Measurements from ENCODE around the gene VAMP8. TPM values are rescaled to one million over a fixed set of nuclear protein-coding genes. Genes with fewer than 3 reads are reported as not detected.
"Not testable (repeated sequence)": the region's sequence is repeated elsewhere in the genome, so short reads cannot be mapped to it uniquely, and the experiment has no call there.

Gene VAMP8
- total RNA-seq, 1 donor from 2014 or later = 51.0 TPM

- TF ChIP-seq, protein P1, sequence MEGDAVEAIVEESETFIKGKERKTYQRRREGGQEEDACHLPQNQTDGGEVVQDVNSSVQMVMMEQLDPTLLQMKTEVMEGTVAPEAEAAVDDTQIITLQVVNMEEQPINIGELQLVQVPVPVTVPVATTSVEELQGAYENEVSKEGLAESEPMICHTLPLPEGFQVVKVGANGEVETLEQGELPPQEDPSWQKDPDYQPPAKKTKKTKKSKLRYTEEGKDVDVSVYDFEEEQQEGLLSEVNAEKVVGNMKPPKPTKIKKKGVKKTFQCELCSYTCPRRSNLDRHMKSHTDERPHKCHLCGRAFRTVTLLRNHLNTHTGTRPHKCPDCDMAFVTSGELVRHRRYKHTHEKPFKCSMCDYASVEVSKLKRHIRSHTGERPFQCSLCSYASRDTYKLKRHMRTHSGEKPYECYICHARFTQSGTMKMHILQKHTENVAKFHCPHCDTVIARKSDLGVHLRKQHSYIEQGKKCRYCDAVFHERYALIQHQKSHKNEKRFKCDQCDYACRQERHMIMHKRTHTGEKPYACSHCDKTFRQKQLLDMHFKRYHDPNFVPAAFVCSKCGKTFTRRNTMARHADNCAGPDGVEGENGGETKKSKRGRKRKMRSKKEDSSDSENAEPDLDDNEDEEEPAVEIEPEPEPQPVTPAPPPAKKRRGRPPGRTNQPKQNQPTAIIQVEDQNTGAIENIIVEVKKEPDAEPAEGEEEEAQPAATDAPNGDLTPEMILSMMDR (IDR thresholded peaks at IDR 0.05; ENCODE audit: unreplicated experiment) = no peak
- no peak overlapping the region for H3K27ac Mint-ChIP-seq
- H3K9me3 Mint-ChIP-seq = no peaks in the 10 kb centered on the region
- H3K36me3 Mint-ChIP-seq = no peaks in the 10 kb centered on the region
- no peak for DNase-seq (ENCODE audit: low spot score in 2 of 2, unreplicated experiment in 2 of 2)
- H3K27me3 Mint-ChIP-seq (ENCODE audit: low read depth) = no peaks in the 10 kb centered on the region
- no peak overlapping the region for H3K4me3 Mint-ChIP-seq
- H3K4me1 Mint-ChIP-seq = peaks cover 11% of the 10 kb centered on the region
Measured at GRCh38 chr2:85590950-85591349, 13.6 kb downstream of the VAMP8 start.

DNA sequence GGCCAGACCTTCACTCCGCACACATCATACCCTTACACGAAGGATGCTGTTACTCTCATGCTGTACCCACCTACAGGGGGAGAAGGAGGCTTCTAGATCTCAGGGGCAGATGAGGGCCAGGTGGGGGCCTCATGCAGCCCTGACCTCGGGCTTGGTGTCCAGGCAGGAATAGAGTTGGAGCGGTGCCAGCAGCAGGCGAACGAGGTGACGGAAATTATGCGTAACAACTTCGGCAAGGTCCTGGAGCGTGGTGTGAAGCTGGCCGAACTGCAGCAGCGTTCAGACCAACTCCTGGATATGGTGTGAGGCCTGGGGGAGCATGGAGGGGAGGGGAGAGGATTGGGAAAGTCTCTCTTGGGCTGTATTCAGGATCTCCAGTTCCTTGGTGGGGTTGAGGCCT is 14.2 kb downstream of the VAMP8 start:
- TF ChIP-seq, protein P1 (IDR thresholded peaks at IDR 0.05; ENCODE audit: unreplicated experiment) = no peak
- Mint-ChIP-seq H3K27me3 (ENCODE audit: low read depth) (no peaks in the 10 kb centered on the region), H3K4me1 (peaks cover 17% of the 10 kb centered on the region), H3K36me3 (no peaks in the 10 kb centered on the region), H3K9me3 (no peaks in the 10 kb centered on the region), H3K4me3 (no peak overlapping the region), H3K27ac (no peak overlapping the region)
- DNase-seq (ENCODE audit: low spot score in 2 of 2, unreplicated experiment in 2 of 2) = no peak

DNA sequence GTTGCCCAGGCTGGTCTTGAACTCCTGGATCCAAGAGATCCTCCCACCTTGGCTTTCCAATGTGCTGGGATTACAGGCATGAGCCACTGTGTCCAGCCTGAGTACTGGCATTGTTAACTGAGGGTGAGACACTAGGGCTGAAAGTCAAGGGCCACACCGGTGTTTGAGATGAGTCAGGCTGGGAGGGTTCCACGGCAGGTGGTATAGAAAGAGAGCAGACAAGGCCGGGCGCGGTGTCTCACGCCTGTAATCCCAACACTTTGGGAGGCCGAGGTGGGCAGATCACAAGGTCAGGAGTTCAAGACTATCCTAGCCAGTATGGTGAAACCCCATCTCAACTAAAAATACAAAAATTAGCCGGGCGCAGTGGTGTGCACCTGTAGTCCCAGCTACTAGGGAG is 14.9 kb downstream of the VAMP8 start:
- H3K36me3 Mint-ChIP-seq; H3K4me3 Mint-ChIP-seq; H3K27me3 Mint-ChIP-seq (ENCODE audit: low read depth); DNase-seq (ENCODE audit: low spot score in 2 of 2, unreplicated experiment in 2 of 2); H3K9me3 Mint-ChIP-seq; H3K27ac Mint-ChIP-seq: not testable (repeated sequence)
- H3K4me1 Mint-ChIP-seq = peaks cover 20% of the 10 kb centered on the region

DNA sequence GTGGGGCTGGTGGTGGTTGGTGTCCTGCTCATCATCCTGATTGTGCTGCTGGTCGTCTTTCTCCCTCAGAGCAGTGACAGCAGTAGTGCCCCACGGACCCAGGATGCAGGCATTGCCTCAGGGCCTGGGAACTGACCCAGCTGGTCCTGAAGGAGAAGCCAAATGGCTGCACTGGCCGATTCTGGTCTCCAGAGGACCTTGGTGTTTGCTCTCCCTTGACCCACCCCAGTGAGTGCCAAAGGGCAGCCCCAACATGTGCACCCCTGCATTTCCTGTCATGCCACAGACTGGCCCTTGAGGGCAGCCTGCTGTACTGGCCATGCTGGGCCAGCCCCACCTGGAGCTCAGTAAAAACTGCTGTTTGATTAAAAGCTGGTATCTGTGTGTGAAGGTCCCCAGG is 15.6 kb downstream of the VAMP8 start:
- Mint-ChIP-seq H3K27me3 (ENCODE audit: low read depth) (no peaks in the 10 kb centered on the region), H3K4me1 (peaks cover 20% of the 10 kb centered on the region), H3K9me3 (no peaks in the 10 kb centered on the region), H3K36me3 (no peaks in the 10 kb centered on the region), H3K4me3 (no peak overlapping the region), H3K27ac (no peak overlapping the region)
- TF ChIP-seq, protein P1 (IDR thresholded peaks at IDR 0.05; ENCODE audit: unreplicated experiment) = no peak
- DNase-seq (ENCODE audit: low spot score in 2 of 2, unreplicated experiment in 2 of 2) = no peak

- H3K4me3 Mint-ChIP-seq = peak overlapping the region; percentile 96
- H3K4me1 Mint-ChIP-seq = peaks cover 20% of the 10 kb centered on the region
- H3K27ac Mint-ChIP-seq = peak overlapping the region; percentile 95
- DNase-seq (ENCODE audit: low spot score in 2 of 2, unreplicated experiment in 2 of 2) = no peak
- no peaks in the 10 kb centered on the region for H3K36me3 Mint-ChIP-seq
- H3K27me3 Mint-ChIP-seq (ENCODE audit: low read depth) = no peaks in the 10 kb centered on the region
- H3K9me3 Mint-ChIP-seq = no peaks in the 10 kb centered on the region
- TF ChIP-seq, protein P1 (IDR thresholded peaks at IDR 0.05; ENCODE audit: unreplicated experiment) = no peak
Measured at GRCh38 chr2:85594715-85595300, 17.4 kb downstream of the VAMP8 start.

GRCh38 chr2:85595301-85596025 is 18.1 kb downstream of the VAMP8 start, which contains the start of gene RNF181:
RNF181 (plus strand) TSS chr2:85595745; CDS start chr2:85595764, 19 bp downstream.
- TF ChIP-seq, protein P1 (IDR thresholded peaks at IDR 0.05; ENCODE audit: unreplicated experiment) = no peak
- peaks cover 20% of the 10 kb centered on the region for H3K4me1 Mint-ChIP-seq
- no peaks in the 10 kb centered on the region for H3K9me3 Mint-ChIP-seq
- peak within 1 kb of the TSS; percentile 96 for H3K4me3 Mint-ChIP-seq
- H3K36me3 Mint-ChIP-seq = no peaks in the 10 kb centered on the region
- H3K27me3 Mint-ChIP-seq (ENCODE audit: low read depth) = no peaks in the 10 kb centered on the region
- peak; percentile 84 to 88 for DNase-seq (ENCODE audit: low spot score in 2 of 2, unreplicated experiment in 2 of 2)
- peak within 1 kb of the TSS; percentile 95 for H3K27ac Mint-ChIP-seq

Data from mesothelial cell of epicardium (in vitro differentiated cells).